ENCODE measurements around the gene MAPK10.

The MAPK10 gene

GRCh38 chr4:86015412-86016350 is 344.2 kb downstream of the MAPK10 start:
- TF ChIP-seq MAX (IDR thresholded peaks at IDR 0.05; ENCODE audit: low read depth, low read length) (no peak), CTCF (IDR thresholded peaks at IDR 0.05; ENCODE audit: low read depth, low read length) (no peak), MYC (IDR thresholded peaks at IDR 0.05; ENCODE audit: low read depth, low read length) (no peak)
- no peak for DNase-seq (ENCODE audit: low read depth)
- H3K4me3 ChIP-seq (ENCODE audit: low read depth, low read length) = no peak overlapping the region

- DNase-seq (ENCODE audit: low read depth) = peak; percentile 71
Measured at GRCh38 chr4:86014599-86014998, 345.3 kb downstream of the MAPK10 start.

GRCh38 chr4:86013621-86014020 is 346.2 kb downstream of the MAPK10 start:
- H3K4me3 ChIP-seq (ENCODE audit: low read depth, low read length) = no peak overlapping the region
- TF ChIP-seq POLR2A (IDR thresholded peaks at IDR 0.05; ENCODE audit: extremely low read depth, insufficient read length) (no peak), CTCF (IDR thresholded peaks at IDR 0.05; ENCODE audit: low read depth, low read length) (no peak), MYC (IDR thresholded peaks at IDR 0.05; ENCODE audit: low read depth, low read length) (no peak), MAX (IDR thresholded peaks at IDR 0.05; ENCODE audit: low read depth, low read length) (no peak)
- DNase-seq (ENCODE audit: low read depth) = no peak

More at GRCh38 chr4:86014599-86014998, 345.3 kb downstream of the MAPK10 start:
- H3K4me3 ChIP-seq (ENCODE audit: low read depth, low read length) = no peak overlapping the region
- no peak for TF ChIP-seq MYC (IDR thresholded peaks at IDR 0.05; ENCODE audit: low read depth, low read length)
- TF ChIP-seq MAX (IDR thresholded peaks at IDR 0.05; ENCODE audit: low read depth, low read length) = no peak
- no peak for TF ChIP-seq CTCF (IDR thresholded peaks at IDR 0.05; ENCODE audit: low read depth, low read length)
- no peak for TF ChIP-seq POLR2A (IDR thresholded peaks at IDR 0.05; ENCODE audit: extremely low read depth, insufficient read length)

- TF ChIP-seq MYC (IDR thresholded peaks at IDR 0.05; ENCODE audit: low read depth, low read length) (no peak), POLR2A (IDR thresholded peaks at IDR 0.05; ENCODE audit: extremely low read depth, insufficient read length) (no peak), CTCF (IDR thresholded peaks at IDR 0.05; ENCODE audit: low read depth, low read length) (no peak), MAX (IDR thresholded peaks at IDR 0.05; ENCODE audit: low read depth, low read length) (no peak)
- no peak overlapping the region for H3K4me3 ChIP-seq (ENCODE audit: low read depth, low read length)
- no peak for DNase-seq (ENCODE audit: low read depth)
Measured at GRCh38 chr4:86011117-86011516, 348.7 kb downstream of the MAPK10 start.

GRCh38 chr4:86007042-86007441 is 352.8 kb downstream of the MAPK10 start:
- DNase-seq (ENCODE audit: low read depth) = no peak
- TF ChIP-seq MAX (IDR thresholded peaks at IDR 0.05; ENCODE audit: low read depth, low read length) = no peak
- TF ChIP-seq POLR2A (IDR thresholded peaks at IDR 0.05; ENCODE audit: extremely low read depth, insufficient read length) = no peak
- TF ChIP-seq CTCF (IDR thresholded peaks at IDR 0.05; ENCODE audit: low read depth, low read length) = no peak
- no peak for TF ChIP-seq MYC (IDR thresholded peaks at IDR 0.05; ENCODE audit: low read depth, low read length)
- no peak overlapping the region for H3K4me3 ChIP-seq (ENCODE audit: low read depth, low read length)

Data from NB4 (cell line).